Mesendoderm (in vitro differentiated cells): ENCODE measurements around the gene DNAAF3.

ENCODE experiments used
- DNase-seq: peaks from one replicate; pipeline ENCODE4 v3.0.0; 2013
- H2AK5ac ChIP-seq: 2 replicates; pipeline ENCODE4 v1.6.1; 2013; ENCODE audit warnings: low read length, inconsistent platforms
- H2BK120ac ChIP-seq: 2 replicates; pipeline ENCODE4 v1.6.1; 2013; ENCODE audit warnings: low read depth, mild to moderate bottlenecking, low read length, moderate library complexity, mixed read lengths
- H2BK15ac ChIP-seq: replicated peaks from 2 replicates; pipeline ENCODE4 v1.6.1; 2013; ENCODE audit warnings: low read depth, mild to moderate bottlenecking, moderate library complexity
- H2BK5ac ChIP-seq: 2 replicates; pipeline ENCODE4 v1.6.1; 2013; ENCODE audit warnings: low read length, inconsistent platforms
- H3K18ac ChIP-seq: 2 replicates; pipeline ENCODE4 v1.6.1; 2013; ENCODE audit warnings: mild to moderate bottlenecking, low read length, mixed read lengths
- H3K23ac ChIP-seq: one replicate; pipeline ENCODE4 v1.6.1; 2013; ENCODE audit warnings: low read length
- H3K27ac ChIP-seq: 2 replicates; pipeline ENCODE4 v1.5.1; 2013; ENCODE audit warnings: low read depth, mild to moderate bottlenecking, inconsistent platforms, low read length, moderate library complexity
- H3K27me3 ChIP-seq: 2 replicates; pipeline ENCODE4 v1.6.1; 2013; ENCODE audit warnings: low read length, control low read depth, mild to moderate bottlenecking, inconsistent platforms; ENCODE audit not compliant: insufficient read depth, poor library complexity
- H3K36me3 ChIP-seq: 2 replicates; pipeline ENCODE4 v1.6.1; 2013; ENCODE audit warnings: low read length, inconsistent platforms; ENCODE audit not compliant: control insufficient read depth, insufficient read depth
- H3K4ac ChIP-seq: one replicate; pipeline ENCODE4 v1.6.1; 2013; ENCODE audit warnings: low read depth, mild to moderate bottlenecking, low read length, moderate library complexity
- H3K4me1 ChIP-seq: 2 replicates; pipeline ENCODE4 v1.6.1; 2013; ENCODE audit warnings: low read depth, low read length, inconsistent platforms; ENCODE audit not compliant: control insufficient read depth
- H3K4me2 ChIP-seq: 2 replicates; pipeline ENCODE4 v1.6.1; 2013; ENCODE audit warnings: low read length
- H3K4me3 ChIP-seq: 2 replicates; pipeline ENCODE4 v1.5.1; 2013; ENCODE audit warnings: mild to moderate bottlenecking, low read length
- H3K56ac ChIP-seq: one replicate; pipeline ENCODE4 v1.6.1; 2013; ENCODE audit warnings: low read length
- H3K79me1 ChIP-seq: 2 replicates; pipeline ENCODE4 v1.6.1; 2013; ENCODE audit warnings: low read length, inconsistent platforms
- H3K79me2 ChIP-seq: 2 replicates; pipeline ENCODE4 v1.6.1; 2013; ENCODE audit warnings: mild to moderate bottlenecking, low read length; ENCODE audit not compliant: control insufficient read depth, insufficient read depth
- H3K9ac ChIP-seq: 2 replicates; pipeline ENCODE4 v1.6.1; 2013; ENCODE audit warnings: low read length, inconsistent platforms
- H4K5ac ChIP-seq: one replicate; pipeline ENCODE4 v1.6.1; 2013; ENCODE audit warnings: low read length
- H4K8ac ChIP-seq: one replicate; pipeline ENCODE4 v1.6.1; 2013; ENCODE audit warnings: low read depth, mild to moderate bottlenecking, control low read depth, low read length, moderate library complexity
- WGBS: extraction: QIAGEN DNeasy Blood & Tissue Kit; methylation state at CpG from one replicate; pipeline ENCODE4 v1.1.7; 2013; ENCODE audit warnings: low lambda C conversion rate, missing lambda C conversion rate; ENCODE audit not compliant: insufficient coverage; ENCODE audit errors: extremely low coverage; 5-methylcytosine and 5-hydroxymethylcytosine counted together

Gene DNAAF3

GRCh38 chr19:55165952-55166529, 372 bp downstream of the DNAAF3 start:
- no peak overlapping the region for H2BK15ac ChIP-seq
- H3K27me3 ChIP-seq: peaks cover 6% of the 10 kb centered on the region
- H2AK5ac ChIP-seq: no peak overlapping the region
- H3K56ac ChIP-seq: peak overlapping the region; percentile 50
- peak overlapping the region; percentile 39 for H3K9ac ChIP-seq
- no peak overlapping the region for H3K27ac ChIP-seq
- no peak overlapping the region for H3K4ac ChIP-seq
- no peak overlapping the region for H2BK120ac ChIP-seq
- H3K79me2 ChIP-seq: no peaks in the 10 kb centered on the region
- H3K23ac ChIP-seq: no peak overlapping the region
- H3K18ac ChIP-seq: no peak overlapping the region
- peak overlapping the region; percentile 81 for H3K4me2 ChIP-seq
- H4K5ac ChIP-seq: no peak overlapping the region
- no peaks in the 10 kb centered on the region for H3K79me1 ChIP-seq
- H4K8ac ChIP-seq: no peak overlapping the region
- H3K4me3 ChIP-seq: peak overlapping the region; percentile 48
- peak; percentile 96 for DNase-seq
- WGBS: no CpG with 5 or more reads among the region's 34 CpGs
- H3K4me1 ChIP-seq: no peaks in the 10 kb centered on the region
- H2BK5ac ChIP-seq: no peak overlapping the region
- no peaks in the 10 kb centered on the region for H3K36me3 ChIP-seq

- WGBS: no CpG with 5 or more reads among the region's 61 CpGs
Observed at GRCh38 chr19:55161571-55162322, 4.7 kb downstream of the DNAAF3 start.

GRCh38 chr19:55160986-55161365, 5.4 kb downstream of the DNAAF3 start:
- Histone ChIP-seq H2BK5ac (no peak overlapping the region), H2AK5ac (no peak overlapping the region), H3K27ac (no peak overlapping the region), H3K56ac (peak overlapping the region; percentile 42), H3K4me1 (no peaks in the 10 kb centered on the region), H2BK120ac (no peak overlapping the region), H3K4me3 (no peak overlapping the region), H3K79me1 (no peaks in the 10 kb centered on the region), H3K27me3 (peaks cover 6% of the 10 kb centered on the region), H3K36me3 (no peaks in the 10 kb centered on the region), H3K4me2 (no peak overlapping the region), H3K9ac (no peak overlapping the region), H3K23ac (no peak overlapping the region), H3K4ac (no peak overlapping the region), H2BK15ac (no peak overlapping the region), H4K8ac (no peak overlapping the region), H3K79me2 (no peaks in the 10 kb centered on the region), H4K5ac (no peak overlapping the region), H3K18ac (no peak overlapping the region)
- WGBS: no CpG with 5 or more reads among the region's 32 CpGs
- DNase-seq: no peak

More at GRCh38 chr19:55161571-55162322, 4.7 kb downstream of the DNAAF3 start:
- Histone ChIP-seq H3K23ac (no peak overlapping the region), H4K8ac (no peak overlapping the region), H3K4me3 (no peak overlapping the region), H3K79me1 (no peaks in the 10 kb centered on the region), H3K4ac (no peak overlapping the region), H3K18ac (no peak overlapping the region), H4K5ac (no peak overlapping the region), H2BK120ac (no peak overlapping the region), H3K4me1 (no peaks in the 10 kb centered on the region), H2BK15ac (no peak overlapping the region), H3K36me3 (no peaks in the 10 kb centered on the region), H3K4me2 (no peak overlapping the region), H2BK5ac (no peak overlapping the region), H3K27ac (no peak overlapping the region), H3K27me3 (peaks cover 6% of the 10 kb centered on the region), H3K56ac (no peak overlapping the region), H3K79me2 (no peaks in the 10 kb centered on the region), H2AK5ac (no peak overlapping the region), H3K9ac (no peak overlapping the region)
- no peak for DNase-seq

- DNase-seq: peak; percentile 97
- Histone ChIP-seq H3K56ac (peak overlapping the region; percentile 15), H2BK15ac (no peak overlapping the region)
Observed at GRCh38 chr19:55160128-55160985, 6.1 kb downstream of the DNAAF3 start.

GRCh38 chr19:55158848-55159749, 7.3 kb downstream of the DNAAF3 start:
- H4K5ac ChIP-seq: no peak overlapping the region
- no peak overlapping the region for H3K27ac ChIP-seq
- no peak overlapping the region for H3K4me2 ChIP-seq
- H3K79me2 ChIP-seq: no peaks in the 10 kb centered on the region
- H3K18ac ChIP-seq: no peak overlapping the region
- H3K4me3 ChIP-seq: no peak overlapping the region
- WGBS: no CpG with 5 or more reads among the region's 18 CpGs
- H3K9ac ChIP-seq: no peak overlapping the region
- H4K8ac ChIP-seq: no peak overlapping the region
- no peak overlapping the region for H2BK15ac ChIP-seq
- no peak overlapping the region for H2BK5ac ChIP-seq
- H3K4ac ChIP-seq: no peak overlapping the region
- H3K23ac ChIP-seq: no peak overlapping the region
- no peak overlapping the region for H2BK120ac ChIP-seq
- no peaks in the 10 kb centered on the region for H3K79me1 ChIP-seq
- no peaks in the 10 kb centered on the region for H3K4me1 ChIP-seq
- H3K56ac ChIP-seq: peak overlapping the region; percentile 5
- no peak overlapping the region for H2AK5ac ChIP-seq
- DNase-seq: peak; percentile 75
- H3K27me3 ChIP-seq: peaks cover 6% of the 10 kb centered on the region
- H3K36me3 ChIP-seq: no peaks in the 10 kb centered on the region

More at GRCh38 chr19:55160128-55160985, 6.1 kb downstream of the DNAAF3 start:
- H4K5ac ChIP-seq: no peak overlapping the region
- H3K4me3 ChIP-seq: no peak overlapping the region
- peaks cover 6% of the 10 kb centered on the region for H3K27me3 ChIP-seq
- no peak overlapping the region for H3K9ac ChIP-seq
- H3K23ac ChIP-seq: no peak overlapping the region
- H4K8ac ChIP-seq: no peak overlapping the region
- H3K79me2 ChIP-seq: no peaks in the 10 kb centered on the region
- H2BK5ac ChIP-seq: no peak overlapping the region
- no peak overlapping the region for H2BK120ac ChIP-seq
- H3K4me1 ChIP-seq: no peaks in the 10 kb centered on the region
- no peak overlapping the region for H3K4ac ChIP-seq
- H3K36me3 ChIP-seq: no peaks in the 10 kb centered on the region
- H3K79me1 ChIP-seq: no peaks in the 10 kb centered on the region
- no peak overlapping the region for H3K4me2 ChIP-seq
- H3K18ac ChIP-seq: no peak overlapping the region
- no peak overlapping the region for H3K27ac ChIP-seq
- H2AK5ac ChIP-seq: no peak overlapping the region
- WGBS: no CpG with 5 or more reads among the region's 33 CpGs
